Muscle layer of colon (tissue), 2 donors: ENCODE results near the gene FCHO1.

Experiments
- H3K27ac ChIP-seq: one replicate; pipeline ENCODE4 v1.7.0; 2013; ENCODE audit warnings: low read depth, mild to moderate bottlenecking, low read length, moderate library complexity
- H3K27me3 ChIP-seq, 2 donors: one replicate each; pipeline ENCODE4 v1.7.0; 2013; ENCODE audit warnings: low read length in 2 of 2, mild to moderate bottlenecking in 2 of 2; ENCODE audit not compliant: insufficient read depth in 2 of 2, control insufficient read depth in 1 of 2
- H3K36me3 ChIP-seq: one replicate; pipeline ENCODE4 v1.7.0; 2013; ENCODE audit warnings: mild to moderate bottlenecking, low read length; ENCODE audit not compliant: insufficient read depth
- H3K4me1 ChIP-seq: one replicate; pipeline ENCODE4 v1.7.0; 2013; ENCODE audit warnings: mild to moderate bottlenecking, low read length; ENCODE audit not compliant: insufficient read depth
- H3K4me3 ChIP-seq, 2 donors: one replicate each; pipeline ENCODE4 v1.7.0; 2013; ENCODE audit warnings: low read length in 2 of 2, low read depth in 1 of 2, mild to moderate bottlenecking in 1 of 2, moderate library complexity in 1 of 2
- H3K9ac ChIP-seq: one replicate; pipeline ENCODE4 v1.7.0; 2013; ENCODE audit warnings: low read length
- H3K9me3 ChIP-seq: one replicate; pipeline ENCODE4 v1.7.0; 2013; ENCODE audit warnings: mild to moderate bottlenecking, low read length
- donor health status: abdominal sarcoma.
- donor health status: Adenocarcinoma of cecum.

Gene FCHO1

DNA sequence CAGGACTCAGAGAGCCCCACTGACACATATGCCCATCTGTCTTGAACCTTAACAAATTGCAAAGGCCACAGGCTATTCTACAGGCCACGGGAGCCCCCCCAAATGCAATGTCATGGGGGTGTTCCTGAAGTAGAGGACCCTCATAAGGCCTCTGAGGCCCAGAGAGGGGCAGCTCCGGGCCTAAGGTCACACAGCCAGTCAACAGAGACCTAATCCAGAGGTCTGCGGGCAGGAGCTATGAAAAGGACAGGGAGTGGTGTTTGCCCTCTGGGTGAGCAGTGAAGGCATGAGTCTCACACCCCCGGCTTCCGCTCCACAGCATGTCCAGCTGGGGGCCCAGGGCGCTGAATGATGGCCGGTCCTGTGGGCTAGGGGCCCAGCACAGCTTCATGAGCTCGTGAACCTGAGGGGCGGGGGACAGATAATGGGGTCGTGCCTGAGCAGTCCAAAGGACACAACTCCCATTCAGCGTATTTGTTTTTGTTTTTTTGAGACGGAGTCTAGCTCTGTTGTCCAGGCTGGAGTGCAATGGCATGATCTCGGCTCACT is 75.3 kb downstream of the FCHO1 start:
- Histone ChIP-seq H3K36me3 (no peaks in the 10 kb centered on the region), H3K9me3 (no peaks in the 10 kb centered on the region), H3K4me1 (no peaks in the 10 kb centered on the region), H3K9ac (no peak overlapping the region), H3K27ac (no peak overlapping the region), H3K4me3 (no peak overlapping the region), H3K27me3 (peaks cover 0 to 22% of the 10 kb centered on the region in 2 donors)

DNA sequence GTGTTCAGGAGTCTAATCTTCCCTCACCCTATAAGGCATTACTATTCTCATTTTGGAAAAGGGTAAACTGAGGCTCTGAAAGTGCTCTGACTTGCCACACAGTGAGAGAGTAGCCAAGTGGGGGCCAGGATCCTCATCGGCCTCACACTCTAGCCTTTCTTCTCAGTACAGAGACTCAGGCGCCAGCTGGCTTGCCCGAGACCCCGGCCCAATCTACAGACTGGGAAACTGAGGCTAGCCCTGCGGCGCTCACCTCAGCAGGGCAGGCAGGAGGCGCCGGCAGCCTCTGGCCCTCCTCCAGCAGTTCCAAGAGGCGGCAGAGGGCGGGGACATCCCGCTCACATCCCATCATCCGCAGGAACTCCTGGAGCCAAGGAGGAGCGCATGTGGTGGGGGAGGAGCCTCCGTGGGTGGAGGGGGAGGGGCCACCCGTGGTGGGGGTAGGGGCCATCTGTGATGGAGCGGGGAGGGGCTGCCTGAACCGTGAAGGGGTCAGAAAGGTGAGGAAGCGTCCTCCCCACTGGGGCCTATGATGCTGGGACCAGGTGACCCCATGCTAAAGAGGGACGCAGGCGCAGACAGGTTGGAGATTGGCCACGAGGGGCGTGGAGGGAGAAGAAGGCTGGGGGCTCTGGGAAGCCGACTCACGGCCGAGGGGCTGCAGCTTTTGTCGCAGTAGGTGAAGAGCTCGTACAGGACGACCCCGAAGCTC is 78.7 kb downstream of the FCHO1 start:
- Histone ChIP-seq H3K9me3 (no peaks in the 10 kb centered on the region), H3K27me3 (peaks cover 0 to 31% of the 10 kb centered on the region in 2 donors), H3K27ac (no peak overlapping the region), H3K4me3 (peak overlapping the region in 1 of 2 donors; percentile 38), H3K36me3 (no peaks in the 10 kb centered on the region), H3K4me1 (no peaks in the 10 kb centered on the region), H3K9ac (no peak overlapping the region)

DNA sequence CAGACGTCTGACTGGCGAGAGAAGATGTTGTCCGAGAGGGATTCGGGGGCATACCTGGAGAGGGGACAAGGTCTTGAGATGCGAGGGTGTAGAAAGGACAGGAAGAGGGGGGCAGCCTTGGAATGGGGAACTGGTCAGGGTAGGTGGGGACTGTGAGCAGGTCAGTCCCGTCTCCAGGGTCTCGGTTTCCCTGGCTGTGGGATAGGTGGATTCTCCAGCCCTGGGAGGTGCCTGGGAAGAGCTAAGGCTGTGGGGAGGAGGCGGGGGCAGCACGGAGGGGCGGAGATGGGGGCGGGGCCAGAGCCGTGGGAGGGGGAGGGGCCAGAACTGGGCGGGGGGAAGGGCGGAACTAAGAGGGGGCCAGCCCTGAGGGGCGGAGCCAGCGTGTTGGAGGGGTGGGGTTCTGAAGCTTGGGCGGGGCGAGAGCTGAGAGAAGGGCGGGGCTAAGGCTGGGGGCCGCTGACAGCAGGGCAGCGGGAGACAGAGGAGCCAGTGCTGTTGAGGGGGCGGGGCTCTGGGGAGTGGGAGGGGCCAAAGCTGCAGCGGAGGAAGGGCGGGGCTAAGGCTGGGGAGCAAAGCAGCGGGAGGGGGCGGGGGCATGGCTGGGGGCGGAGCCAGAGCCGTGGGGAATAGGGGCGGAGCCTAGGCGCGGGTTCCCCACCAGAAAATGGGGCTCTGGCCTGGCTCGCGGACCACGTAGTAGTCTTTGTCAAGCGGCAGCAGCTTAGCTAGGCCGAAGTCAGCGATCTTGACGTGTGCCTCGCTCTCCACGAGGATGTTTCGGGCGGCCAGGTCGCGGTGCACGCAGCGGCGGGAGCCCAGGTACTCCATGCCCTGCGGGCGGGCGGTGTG is 79.5 kb downstream of the FCHO1 start:
- peak overlapping the region in 1 of 2 donors; percentile 38 for H3K4me3 ChIP-seq
- H3K4me1 ChIP-seq: no peaks in the 10 kb centered on the region
- peaks cover 0 to 31% of the 10 kb centered on the region in 2 donors for H3K27me3 ChIP-seq
- no peaks in the 10 kb centered on the region for H3K9me3 ChIP-seq
- H3K36me3 ChIP-seq: no peaks in the 10 kb centered on the region
- H3K9ac ChIP-seq: no peak overlapping the region
- H3K27ac ChIP-seq: no peak overlapping the region

DNA sequence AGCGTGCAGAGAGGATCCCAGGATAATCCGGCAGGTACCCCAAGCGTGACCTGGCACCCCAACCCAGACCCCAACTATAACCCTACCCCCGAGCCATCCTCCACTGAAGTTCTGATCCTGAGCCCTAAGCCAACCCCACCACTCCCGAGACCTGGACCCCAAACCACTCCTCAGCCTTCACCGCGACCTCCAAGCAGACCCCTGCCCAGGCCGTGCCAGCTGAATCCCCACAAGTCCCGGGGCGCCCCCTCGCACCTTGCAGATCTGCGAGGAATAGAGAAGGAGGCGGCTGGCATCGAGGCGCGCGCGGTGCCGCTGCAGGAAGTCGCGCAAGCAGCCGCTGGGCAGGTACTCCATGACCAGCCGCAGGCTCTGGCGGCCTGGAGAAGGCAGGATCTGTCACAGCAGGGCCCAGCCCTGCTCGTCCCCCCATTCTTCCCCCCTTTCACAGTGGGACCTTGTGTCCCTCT is 80.2 kb downstream of the FCHO1 start:
- no peaks in the 10 kb centered on the region for H3K36me3 ChIP-seq
- H3K4me1 ChIP-seq: no peaks in the 10 kb centered on the region
- H3K27ac ChIP-seq: no peak overlapping the region
- H3K27me3 ChIP-seq: peaks cover 0 to 31% of the 10 kb centered on the region in 2 donors
- H3K9ac ChIP-seq: no peak overlapping the region
- H3K9me3 ChIP-seq: no peaks in the 10 kb centered on the region
- H3K4me3 ChIP-seq: no peak overlapping the region

DNA sequence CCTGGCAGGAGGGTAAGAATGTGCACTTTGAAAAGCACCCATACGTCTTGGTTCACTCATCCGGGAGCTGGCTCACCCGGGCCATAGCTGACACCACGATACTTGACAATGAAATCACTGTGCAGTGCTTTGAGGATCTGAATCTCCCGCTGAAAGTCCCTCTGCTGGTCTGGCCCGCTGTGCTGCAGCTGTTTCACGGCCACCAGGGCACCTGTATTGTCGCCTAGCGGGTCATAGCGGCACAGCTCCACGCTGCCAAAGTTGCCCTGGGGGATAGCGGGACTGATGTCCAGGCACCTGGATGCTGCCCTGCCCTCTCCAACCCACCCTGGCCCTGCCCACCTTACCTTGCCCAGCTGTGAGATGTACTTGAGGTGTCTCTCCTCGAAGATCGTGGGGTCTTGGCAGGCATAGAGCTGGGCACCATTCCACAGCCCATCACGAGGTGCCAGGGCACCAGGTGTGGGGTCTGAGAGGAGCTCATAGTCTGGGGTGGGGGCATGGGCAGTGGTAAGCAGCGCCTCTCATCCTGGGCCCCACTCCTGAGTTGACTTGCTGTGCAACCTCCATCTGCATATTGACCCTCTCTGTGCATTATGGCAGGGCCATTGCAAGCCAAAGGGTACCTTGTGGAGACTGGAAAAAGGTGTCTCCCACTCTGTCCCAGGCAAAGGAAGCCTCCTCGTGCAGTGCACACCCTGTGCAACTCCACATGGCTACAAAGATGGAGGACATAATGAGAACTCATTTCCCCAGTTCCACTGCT is 81.3 kb downstream of the FCHO1 start:
- no peak overlapping the region for H3K4me3 ChIP-seq
- no peaks in the 10 kb centered on the region for H3K4me1 ChIP-seq
- no peaks in the 10 kb centered on the region for H3K9me3 ChIP-seq
- no peaks in the 10 kb centered on the region for H3K36me3 ChIP-seq
- no peak overlapping the region for H3K9ac ChIP-seq
- H3K27me3 ChIP-seq: peaks cover 0 to 31% of the 10 kb centered on the region in 2 donors
- no peak overlapping the region for H3K27ac ChIP-seq

DNA sequence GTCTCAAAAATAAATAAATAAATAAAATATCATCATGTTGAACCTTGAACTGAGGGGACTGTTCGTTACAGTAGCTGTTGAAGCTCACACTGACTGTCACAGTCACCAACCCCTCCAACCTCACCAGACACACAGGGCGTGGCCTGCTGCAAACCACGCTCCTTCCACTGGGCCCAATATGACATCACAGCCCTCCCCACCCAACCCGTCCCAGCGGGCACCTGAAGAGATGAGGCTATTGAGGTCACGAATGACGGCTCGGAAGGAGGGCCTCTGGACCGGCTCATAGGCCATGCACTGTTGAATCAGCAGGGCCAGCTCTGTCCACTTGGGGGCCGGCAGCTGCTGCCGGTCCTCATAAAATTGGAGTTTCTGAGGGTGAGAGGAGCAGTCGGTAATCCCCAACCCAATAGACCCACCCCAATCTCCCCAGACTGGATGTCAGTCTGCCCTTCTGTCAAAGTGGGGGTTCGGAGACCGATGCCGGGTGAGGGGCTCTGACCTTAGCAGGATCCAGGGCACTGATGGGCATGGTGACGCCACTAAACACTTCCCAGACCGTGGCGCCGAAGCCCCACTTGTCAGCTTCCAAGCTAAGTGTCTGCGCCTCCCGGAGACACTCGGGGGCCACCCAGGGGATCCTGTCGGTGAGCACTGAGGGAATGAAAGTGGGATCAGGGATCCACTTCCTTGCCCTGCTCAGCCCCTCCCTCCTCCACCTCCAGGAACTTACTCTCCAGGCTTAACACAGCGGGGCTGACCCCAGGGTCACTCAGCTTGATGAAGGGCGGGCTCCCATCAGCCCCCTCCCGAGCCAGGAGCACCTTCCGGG is 83.3 kb downstream of the FCHO1 start:
- peaks cover 0 to 34% of the 10 kb centered on the region in 2 donors for H3K27me3 ChIP-seq
- no peak overlapping the region for H3K9ac ChIP-seq
- H3K4me3 ChIP-seq: no peak overlapping the region
- no peaks in the 10 kb centered on the region for H3K9me3 ChIP-seq
- H3K4me1 ChIP-seq: no peaks in the 10 kb centered on the region
- H3K36me3 ChIP-seq: no peaks in the 10 kb centered on the region
- H3K27ac ChIP-seq: no peak overlapping the region

DNA sequence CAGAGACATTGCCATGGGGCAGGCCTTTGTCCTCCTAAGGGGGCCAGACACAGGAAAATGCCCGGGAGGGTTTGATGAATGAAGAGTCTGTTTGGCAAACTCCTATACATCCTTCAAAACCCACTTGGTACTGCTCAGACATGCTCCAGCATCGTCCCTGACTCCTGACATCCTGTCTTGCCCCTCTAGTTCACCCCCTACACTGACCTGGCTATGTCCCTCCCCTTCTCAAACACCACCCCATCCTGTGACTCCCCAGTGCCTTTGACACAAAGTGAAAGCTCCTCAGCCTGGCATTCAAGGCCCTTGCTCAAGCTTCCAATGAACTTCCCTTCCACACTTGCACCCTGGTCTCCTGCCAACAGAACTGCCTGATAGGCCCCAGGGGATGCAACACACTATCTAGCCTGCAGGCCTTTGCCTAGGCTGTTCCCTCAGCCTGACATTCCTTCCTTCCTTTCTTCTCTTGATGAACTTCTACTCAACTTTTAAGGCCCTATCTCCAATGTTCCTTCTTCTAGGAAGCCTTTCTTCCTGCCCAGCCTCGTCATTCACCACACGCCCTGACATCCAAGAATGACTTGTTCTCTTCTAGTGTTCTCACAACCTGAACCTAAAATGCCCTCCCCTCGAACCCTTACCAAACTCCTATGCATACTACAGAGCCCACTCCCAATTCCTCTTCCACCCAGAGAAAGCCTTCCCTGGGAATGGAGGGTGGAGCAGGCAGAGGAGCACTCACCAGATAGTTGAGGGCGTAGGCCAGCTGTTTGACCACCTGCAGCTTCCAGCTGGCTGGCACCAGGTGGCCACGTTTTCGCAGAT is 84.1 kb downstream of the FCHO1 start:
- no peaks in the 10 kb centered on the region for H3K36me3 ChIP-seq
- peaks cover 0 to 26% of the 10 kb centered on the region in 2 donors for H3K27me3 ChIP-seq
- no peak overlapping the region for H3K9ac ChIP-seq
- H3K27ac ChIP-seq: no peak overlapping the region
- H3K4me3 ChIP-seq: no peak overlapping the region
- no peaks in the 10 kb centered on the region for H3K4me1 ChIP-seq
- H3K9me3 ChIP-seq: no peaks in the 10 kb centered on the region

DNA sequence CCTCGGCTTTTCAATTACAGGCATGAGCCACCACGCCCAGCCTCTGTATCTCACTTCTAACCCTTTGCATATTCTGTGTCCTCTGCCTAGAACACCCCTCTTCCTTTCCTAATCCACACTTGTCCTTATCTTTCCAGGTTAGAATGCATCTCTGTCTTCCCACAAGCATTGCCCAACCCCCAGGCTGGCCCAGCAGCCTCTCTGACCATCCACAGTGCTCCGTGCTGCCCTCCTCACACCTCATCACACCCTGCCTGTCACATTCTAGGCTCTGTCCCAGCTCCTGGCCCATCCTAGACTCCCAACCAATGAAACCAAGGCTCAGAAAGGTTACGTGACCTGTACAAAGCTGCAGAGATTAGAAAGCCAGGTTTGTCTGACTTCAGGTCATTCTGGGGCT is 85.3 kb downstream of the FCHO1 start:
- H3K9ac ChIP-seq: no peak overlapping the region
- H3K27me3 ChIP-seq: peaks cover 5 to 28% of the 10 kb centered on the region in 2 donors
- H3K4me3 ChIP-seq: no peak overlapping the region
- no peaks in the 10 kb centered on the region for H3K4me1 ChIP-seq
- no peaks in the 10 kb centered on the region for H3K36me3 ChIP-seq
- no peak overlapping the region for H3K27ac ChIP-seq
- H3K9me3 ChIP-seq: no peaks in the 10 kb centered on the region

DNA sequence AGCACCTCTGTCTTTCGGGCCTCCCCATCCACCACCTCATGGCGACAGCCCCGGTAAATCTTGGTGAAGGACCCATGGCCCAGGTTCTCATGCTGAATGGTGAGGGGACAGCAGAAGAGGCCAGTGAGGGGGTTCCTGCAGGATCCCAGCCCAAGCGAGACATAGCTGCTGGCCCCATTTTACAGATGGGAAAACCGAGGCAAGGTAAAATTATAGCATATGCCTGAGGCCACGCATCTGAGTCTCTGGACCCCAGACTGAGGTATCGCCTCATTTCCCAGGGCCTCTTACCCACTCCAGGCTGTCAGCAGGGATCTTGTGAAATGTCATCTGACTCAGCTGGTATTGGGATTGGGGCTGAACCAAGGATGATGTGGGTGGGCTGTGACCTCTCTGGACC is 86.7 kb downstream of the FCHO1 start:
- peaks cover 5 to 28% of the 10 kb centered on the region in 2 donors for H3K27me3 ChIP-seq
- H3K36me3 ChIP-seq: no peaks in the 10 kb centered on the region
- no peak overlapping the region for H3K27ac ChIP-seq
- H3K4me1 ChIP-seq: no peaks in the 10 kb centered on the region
- no peak overlapping the region for H3K9ac ChIP-seq
- H3K9me3 ChIP-seq: no peaks in the 10 kb centered on the region
- no peak overlapping the region for H3K4me3 ChIP-seq
